Caki2 (cell line): Measurements from ENCODE around the gene NEMP2. TPM values are rescaled to one million over a fixed set of nuclear protein-coding genes. Genes with fewer than 3 reads are reported as not detected.

Source experiments
- total RNA-seq: library from RNA; depleted of rRNA; stranded (reverse); fragments of >200 nt; shearing (Covaris generic); gene quantifications from 2 replicates; pipeline ENCODE4 v1.2.3, GENCODE V29; 2014; ENCODE audit warnings: low replicate concordance; rRNA removed

Gene NEMP2
- total RNA-seq, 1 experiment from 2014 or later: 10.5 TPM

Other genes with a start within 250 kb of the NEMP2 start
- 2.5 and 6.8 TPM in 2 replicates for gene HIBCH, start 214.9 kb downstream of the NEMP2 start, total RNA-seq
- 8.3 and 19.5 TPM in 2 replicates for gene INPP1, start 191.1 kb downstream of the NEMP2 start, total RNA-seq
- gene MFSD6, start 126.4 kb downstream of the NEMP2 start, total RNA-seq: 9.0 and 30.7 TPM in 2 replicates
- 92.4 and 93.1 TPM in 2 replicates for gene NAB1, start 114.4 kb upstream of the NEMP2 start, total RNA-seq